Measurements from ENCODE around the gene SH3RF3. TPM values are rescaled to one million over a fixed set of nuclear protein-coding genes. Genes with fewer than 3 reads are reported as not detected.

SH3RF3 gene
- total RNA-seq, 1 donor from 2014 or later = 7.5 TPM

GRCh38 chr2:109448946-109449788 lies 320.2 kb downstream of the SH3RF3 start:
- no peak for DNase-seq (ENCODE audit: low spot score)

DNA sequence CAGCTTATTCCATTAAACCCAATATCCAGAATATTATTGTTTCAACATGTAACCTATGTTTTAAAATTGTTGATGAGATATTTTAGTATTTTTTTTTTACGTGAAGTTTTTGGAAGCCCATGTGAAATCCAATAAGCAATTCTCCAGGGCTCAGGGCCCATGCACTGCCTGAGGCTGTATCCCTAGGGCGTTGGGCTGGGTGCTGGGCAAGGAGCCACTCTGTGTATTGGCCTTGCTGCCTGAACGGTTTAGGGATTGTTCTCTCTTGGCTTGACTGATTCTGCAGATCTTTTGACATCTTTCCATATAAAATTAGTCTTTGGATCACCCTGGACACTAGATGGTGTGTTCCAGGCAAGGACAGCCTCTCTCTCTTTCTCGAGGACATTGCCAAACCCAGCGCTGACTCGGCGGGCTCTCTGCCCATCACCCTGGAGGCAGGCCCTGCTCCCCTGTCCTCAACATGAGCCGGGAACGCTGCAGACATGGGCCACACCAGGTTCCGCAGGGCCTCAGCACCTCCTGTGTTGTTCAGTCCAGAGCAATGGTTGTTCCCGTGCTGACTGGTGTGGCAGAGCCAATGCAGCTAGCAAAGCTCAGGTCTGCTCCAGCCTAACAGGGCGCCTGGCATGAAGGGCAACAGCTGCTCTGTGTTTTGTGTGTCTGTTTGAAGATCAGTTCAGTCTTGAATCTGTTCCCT lies 321.7 kb downstream of the SH3RF3 start:
- no peak for DNase-seq (ENCODE audit: low spot score)

- DNase-seq (ENCODE audit: low spot score) = no peak
Observed at GRCh38 chr2:109451671-109452070, 322.7 kb downstream of the SH3RF3 start.

DNA sequence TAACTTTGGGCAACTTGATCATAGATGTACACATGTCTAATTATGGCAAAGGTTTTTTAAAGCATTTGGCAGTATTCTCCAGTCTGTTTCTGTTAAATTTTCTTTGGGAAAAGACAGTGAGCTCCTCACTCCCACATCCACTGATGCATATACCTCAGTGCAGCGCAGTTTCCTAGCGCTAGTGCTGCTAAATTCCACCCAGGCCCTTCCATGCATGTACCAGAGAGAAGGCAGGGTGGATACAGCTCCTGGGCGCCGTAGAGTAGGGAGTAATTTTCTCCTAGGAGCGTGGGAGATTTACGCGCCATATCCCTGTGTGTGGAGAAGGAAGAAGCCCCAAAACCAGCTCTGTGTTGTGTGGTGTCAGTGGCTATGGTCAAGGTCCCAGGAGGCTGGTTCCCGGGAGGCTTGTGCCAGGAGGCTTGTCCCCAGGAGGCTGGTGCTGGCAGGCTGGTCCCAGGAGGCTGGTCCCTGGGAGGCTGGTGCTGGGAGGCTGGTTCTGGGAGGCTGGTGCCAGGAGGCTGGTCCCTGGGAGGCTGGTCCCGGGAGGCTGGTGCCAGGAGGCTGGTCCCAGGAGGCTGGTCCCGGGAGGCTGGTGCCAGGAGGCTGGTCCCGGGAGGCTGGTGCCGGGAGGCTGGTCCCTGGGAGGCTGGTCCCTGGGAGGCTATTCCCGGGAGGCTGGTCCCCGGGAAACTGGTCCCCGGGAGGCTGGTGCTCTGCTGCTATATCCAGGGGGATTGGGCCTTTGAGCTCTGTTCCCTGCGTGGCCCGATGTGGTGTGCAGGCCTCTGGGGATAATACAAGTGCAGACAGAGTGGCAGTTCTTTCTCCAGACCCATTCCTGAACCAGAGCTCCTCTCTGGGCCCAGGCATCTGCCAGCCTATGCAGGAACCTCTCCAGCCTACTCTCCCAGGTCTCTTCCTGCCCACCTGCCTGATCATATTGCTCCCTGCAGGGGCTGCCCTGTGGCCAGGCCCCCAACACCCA lies 323.6 kb downstream of the SH3RF3 start:
- DNase-seq (ENCODE audit: low spot score) = no peak

DNA sequence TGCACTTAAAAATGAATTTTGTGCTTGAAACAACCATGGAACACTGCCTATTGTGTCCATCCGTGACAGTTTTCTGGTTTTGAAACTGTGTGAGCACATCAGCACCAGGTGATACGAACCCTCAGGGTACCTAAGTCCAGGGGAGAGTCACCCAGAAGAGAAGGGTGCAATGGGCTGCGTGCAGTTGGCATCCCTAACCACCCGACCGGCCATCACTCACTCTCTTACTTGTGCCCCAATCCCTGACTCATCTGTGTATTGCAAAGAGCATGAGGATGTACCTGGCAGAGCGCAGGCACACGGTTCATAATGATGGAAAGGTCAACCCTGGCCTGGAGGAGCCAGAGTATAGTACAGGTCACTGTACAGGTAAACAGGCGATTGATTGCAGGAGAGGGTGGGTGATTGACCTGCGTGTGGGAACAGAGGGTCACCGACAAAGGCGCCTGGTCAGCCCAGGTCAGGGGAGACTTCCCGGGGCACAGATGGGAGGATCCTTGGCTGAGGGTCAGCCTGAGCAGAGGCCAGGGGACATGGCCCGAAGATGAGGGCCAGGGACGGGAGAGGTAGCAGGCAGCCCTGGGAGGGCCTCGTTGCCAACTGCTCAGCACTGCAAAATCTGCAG lies 324.5 kb downstream of the SH3RF3 start:
- no peak for DNase-seq (ENCODE audit: low spot score)

GRCh38 chr2:109454304-109454703 lies 325.3 kb downstream of the SH3RF3 start:
- DNase-seq (ENCODE audit: low spot score) = no peak

DNA sequence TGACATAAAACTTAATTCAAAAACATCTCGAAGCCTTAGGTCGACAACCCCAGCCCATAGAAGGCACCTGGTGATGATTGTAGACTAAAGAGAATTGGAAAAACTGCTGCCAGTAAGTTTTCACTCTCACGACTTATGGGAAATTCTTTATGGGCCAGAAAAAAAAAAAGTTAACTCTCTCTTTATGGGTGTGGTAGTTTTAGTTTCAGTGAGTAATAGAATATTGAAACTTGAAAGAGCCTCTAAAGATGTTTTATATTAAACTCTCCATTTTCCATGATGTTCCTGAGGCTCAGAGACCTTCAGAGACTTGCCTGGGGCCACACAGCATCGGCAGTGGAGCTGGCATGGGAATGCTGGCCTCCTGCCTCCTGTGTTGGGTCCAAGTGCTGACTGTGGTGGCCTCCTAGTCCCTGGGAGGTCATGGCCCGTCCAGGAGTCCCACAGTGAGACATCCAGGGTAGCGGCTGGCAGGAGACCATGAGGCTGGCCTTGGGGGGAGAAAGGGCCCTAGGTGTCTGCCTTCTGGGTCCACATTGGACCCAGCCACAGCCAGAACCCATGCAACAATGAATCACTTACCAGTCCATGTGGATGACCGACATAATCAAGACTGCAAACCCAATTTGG lies 325.9 kb downstream of the SH3RF3 start:
- DNase-seq (ENCODE audit: low spot score) = no peak

DNA sequence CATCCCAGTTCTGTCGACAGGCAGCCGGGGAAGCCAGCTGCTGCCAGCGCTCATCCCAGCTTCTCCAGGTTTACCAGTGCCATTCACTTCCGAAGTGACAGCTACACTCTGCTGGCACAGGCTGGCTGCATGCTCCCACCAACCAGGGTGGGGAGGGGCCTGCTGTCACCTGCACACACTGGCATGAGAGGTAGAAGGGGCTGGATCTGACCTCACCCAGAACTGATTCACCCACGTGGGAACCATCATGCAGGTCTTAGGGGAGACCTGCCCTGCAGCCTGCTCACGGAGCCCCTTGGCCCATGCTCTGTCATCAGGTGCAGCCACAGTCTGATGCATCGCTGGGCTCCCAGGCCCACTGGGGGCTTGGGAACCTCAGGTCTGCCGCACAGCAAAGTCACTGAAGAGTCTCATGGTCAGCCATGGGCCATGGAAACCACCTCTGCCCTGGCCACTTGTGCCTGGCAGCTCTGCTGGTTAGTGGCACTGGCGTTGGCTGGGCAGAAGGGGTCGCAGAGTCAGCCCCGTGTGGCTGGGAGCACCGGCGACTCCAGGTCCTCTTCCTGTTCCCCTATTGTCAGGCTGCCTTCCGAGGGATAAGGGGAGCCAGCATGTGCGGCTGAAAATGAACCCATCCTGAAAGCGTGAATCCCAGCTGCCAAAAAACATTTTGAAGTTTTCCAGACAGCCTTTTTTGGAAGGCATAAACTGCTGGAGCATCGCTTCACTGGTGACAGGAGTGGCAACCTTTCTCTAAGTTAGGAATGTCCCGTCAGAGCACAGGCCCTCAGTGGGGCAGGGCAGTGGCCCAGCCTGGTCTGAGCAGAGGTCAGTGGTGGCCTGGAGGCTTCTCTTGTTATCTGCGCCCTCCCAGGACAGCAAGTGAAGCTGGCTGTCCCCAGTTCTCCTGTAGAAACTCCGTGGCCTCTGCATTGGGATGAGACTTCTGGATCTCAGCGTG lies 327.0 kb downstream of the SH3RF3 start:
- no peak for DNase-seq (ENCODE audit: low spot score)

- DNase-seq (ENCODE audit: low spot score) = no peak
Observed at GRCh38 chr2:109456776-109457175, 327.8 kb downstream of the SH3RF3 start.

DNA sequence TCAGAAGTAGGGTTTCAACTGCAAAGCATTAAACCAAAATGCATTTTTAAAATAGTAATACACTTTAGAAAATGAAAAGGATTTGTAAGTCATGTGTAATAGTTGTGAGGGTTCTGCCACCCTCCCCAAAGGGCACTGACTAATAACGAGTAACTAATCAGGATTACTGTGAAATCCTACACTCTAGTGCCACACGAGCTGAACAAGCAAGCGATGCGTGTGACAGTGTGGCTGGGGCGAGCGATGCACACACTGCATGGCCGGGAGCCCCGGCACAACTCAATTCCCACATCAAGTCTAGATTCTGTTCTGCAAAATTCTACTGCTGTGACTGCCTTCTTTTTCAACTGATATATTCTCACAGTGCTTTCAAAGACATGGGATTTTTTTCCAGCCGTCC lies 328.4 kb downstream of the SH3RF3 start:
- DNase-seq (ENCODE audit: low spot score) = no peak

- DNase-seq (ENCODE audit: low spot score) = no peak
Observed at GRCh38 chr2:109457794-109458193, 328.8 kb downstream of the SH3RF3 start.

DNA sequence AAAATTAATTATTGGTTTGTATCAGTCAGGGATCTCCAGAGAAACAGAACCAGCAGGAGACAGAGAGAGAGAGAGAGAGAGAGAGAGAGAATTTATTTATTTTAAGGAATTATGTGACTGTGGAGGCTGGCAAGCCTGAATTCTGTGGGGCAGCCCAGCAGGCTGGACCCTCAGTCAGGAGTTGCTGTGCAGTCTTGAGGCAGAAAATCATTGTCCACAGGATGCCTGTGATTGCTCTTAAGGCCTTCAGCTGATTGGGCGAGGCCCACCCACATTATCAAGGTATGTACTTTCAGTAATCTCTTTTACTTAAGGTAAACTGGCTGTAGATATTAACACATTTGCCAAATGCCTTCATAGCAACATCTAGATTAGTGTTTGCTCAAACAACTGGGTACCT lies 329.5 kb downstream of the SH3RF3 start:
- DNase-seq (ENCODE audit: low spot score) = no peak

DNA sequence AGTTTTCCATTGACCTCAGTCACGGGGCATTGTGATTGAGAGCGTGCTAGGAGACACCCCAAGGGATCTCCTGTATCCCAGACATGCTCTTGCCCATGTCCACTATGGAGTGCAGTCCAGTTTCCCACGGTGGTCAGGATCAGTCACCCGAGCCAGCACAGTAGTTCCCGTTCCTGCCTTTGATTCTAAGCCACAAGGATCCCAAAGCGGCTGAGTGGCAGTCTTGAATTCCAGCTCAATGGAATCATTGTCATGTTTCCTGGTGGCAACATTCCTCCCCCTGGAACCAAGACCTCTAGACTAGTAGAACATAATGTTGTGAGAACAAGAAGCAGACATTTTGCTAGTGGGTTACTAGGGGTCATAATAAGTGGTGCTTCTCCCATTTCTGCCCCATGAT lies 330.5 kb downstream of the SH3RF3 start:
- DNase-seq (ENCODE audit: low spot score) = no peak

- no peak for DNase-seq (ENCODE audit: low spot score)
Observed at GRCh38 chr2:109460553-109461324, 331.7 kb downstream of the SH3RF3 start.

DNA sequence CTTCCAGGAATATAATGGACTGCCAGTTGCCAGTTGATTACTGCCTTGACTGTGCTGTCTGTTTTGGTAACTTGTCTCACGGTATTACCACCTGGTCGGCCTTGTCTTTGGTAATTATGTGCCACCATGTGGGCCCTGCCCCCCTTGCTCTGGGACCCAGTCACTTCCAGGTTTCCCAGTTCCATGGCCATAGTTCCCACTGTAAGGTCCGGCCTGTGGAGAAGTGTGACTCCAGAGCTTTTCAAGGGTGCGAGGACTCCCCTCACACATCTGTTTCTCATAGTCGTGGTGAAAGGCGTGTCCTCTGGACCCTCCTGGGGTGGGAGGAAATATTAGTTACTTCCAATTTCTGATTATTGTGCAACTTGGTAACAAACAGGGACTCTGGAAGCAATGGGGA lies 334.2 kb downstream of the SH3RF3 start:
- DNase-seq (ENCODE audit: low spot score) = no peak

- DNase-seq (ENCODE audit: low spot score) = no peak
Observed at GRCh38 chr2:109463891-109464290, 334.9 kb downstream of the SH3RF3 start.

DNA sequence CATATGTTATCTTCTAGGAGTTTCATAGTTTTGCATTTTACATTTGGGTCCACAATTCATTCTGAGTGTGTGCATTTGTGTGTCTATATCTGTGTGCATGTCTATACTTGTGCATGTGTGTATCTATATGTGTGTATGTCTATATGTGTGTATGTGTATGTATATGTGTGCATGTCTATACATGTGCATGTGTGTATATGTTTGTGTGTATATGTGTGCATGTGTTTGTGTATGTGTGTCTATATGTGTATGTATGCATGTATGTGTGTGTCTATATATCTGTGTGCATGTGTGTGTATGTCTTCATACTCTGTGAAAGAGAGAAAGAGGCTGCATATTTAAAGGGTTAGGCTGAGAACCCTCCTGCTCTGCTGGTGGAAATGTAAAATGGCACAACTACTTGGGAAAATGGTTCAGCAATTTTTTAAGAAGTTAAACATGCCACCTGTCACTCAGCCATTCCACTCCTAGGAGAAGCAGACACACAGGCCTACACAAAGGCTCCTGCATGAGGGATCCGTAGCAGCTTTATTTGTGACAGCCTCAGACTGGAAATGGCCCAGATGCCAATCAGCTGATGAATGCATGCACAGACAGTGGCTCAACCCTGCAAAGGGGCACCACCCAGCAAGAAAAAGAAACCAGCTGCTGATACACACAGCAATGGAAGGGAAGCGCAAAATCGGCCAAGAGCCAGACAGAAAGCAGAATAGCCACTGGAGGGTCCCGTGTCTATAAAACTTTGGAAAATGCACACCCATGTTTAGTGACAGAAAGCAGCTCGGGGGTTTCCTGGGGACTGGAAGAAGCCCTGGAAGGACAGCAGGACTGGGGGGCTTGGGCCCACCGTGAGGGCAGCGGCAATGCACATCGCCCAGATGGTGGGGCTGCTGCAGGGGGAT lies 337.9 kb downstream of the SH3RF3 start:
- DNase-seq (ENCODE audit: low spot score) = peak; percentile 69

DNA sequence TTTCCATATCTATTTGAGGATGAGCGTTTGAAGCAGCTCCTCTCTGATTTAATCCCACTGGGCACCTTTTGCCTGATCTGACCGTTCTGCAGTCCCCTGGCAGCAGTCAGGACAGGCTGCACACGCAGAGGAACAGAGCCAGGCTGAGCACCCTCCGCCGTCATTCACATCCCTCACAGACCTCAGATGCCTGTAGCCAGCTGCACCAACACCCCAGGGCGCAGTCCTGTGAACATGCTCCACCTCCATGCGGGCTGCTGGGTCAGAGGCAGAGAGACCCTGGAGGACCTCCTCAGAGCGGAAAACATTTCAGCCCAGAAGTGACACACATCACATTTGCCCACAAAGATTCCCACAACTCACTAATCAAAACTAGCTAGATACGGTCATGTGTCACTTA lies 338.7 kb downstream of the SH3RF3 start:
- DNase-seq (ENCODE audit: low spot score) = no peak

All from umbilical cord (tissue), 2 donors.